ENCODE measurements around the gene RABGAP1.
"Not testable (repeated sequence)": the region's sequence is repeated elsewhere in the genome, so short reads cannot be mapped to it uniquely, and the experiment has no call there.

The RABGAP1 gene

GRCh38 chr9:122940749-122941581, at the start of gene RABGAP1:
Gene RABGAP1, plus strand, starts transcription at chr9:122941020. Its CDS starts 16,040 bp downstream, at chr9:122957060.
- DNase-seq = peak; percentile 98

- no peak for DNase-seq
Measured at GRCh38 chr9:122897969-122898368, 42.9 kb upstream of the RABGAP1 start.

DNA sequence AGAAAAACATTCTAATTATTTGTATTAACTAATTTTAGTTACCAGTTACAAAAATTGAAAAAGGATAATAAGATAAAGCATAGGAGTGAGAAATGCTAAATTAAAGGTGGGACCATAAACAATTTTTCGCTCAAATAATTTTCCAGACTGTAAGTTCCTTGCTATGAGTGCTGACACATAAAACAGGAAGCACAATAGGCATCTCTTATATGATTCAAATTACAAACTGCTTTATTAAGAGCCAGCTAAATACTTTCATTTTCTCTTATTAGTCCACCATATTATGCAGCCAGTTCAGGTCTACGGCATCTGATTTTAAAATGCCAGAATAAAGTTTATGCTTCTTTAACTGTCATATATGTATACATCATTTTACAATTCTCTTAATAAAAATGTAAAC, 40.0 kb upstream of the RABGAP1 start:
- peak; percentile 43 for DNase-seq

GRCh38 chr9:122904466-122904822, 36.4 kb upstream of the RABGAP1 start:
- DNase-seq = no peak

DNA sequence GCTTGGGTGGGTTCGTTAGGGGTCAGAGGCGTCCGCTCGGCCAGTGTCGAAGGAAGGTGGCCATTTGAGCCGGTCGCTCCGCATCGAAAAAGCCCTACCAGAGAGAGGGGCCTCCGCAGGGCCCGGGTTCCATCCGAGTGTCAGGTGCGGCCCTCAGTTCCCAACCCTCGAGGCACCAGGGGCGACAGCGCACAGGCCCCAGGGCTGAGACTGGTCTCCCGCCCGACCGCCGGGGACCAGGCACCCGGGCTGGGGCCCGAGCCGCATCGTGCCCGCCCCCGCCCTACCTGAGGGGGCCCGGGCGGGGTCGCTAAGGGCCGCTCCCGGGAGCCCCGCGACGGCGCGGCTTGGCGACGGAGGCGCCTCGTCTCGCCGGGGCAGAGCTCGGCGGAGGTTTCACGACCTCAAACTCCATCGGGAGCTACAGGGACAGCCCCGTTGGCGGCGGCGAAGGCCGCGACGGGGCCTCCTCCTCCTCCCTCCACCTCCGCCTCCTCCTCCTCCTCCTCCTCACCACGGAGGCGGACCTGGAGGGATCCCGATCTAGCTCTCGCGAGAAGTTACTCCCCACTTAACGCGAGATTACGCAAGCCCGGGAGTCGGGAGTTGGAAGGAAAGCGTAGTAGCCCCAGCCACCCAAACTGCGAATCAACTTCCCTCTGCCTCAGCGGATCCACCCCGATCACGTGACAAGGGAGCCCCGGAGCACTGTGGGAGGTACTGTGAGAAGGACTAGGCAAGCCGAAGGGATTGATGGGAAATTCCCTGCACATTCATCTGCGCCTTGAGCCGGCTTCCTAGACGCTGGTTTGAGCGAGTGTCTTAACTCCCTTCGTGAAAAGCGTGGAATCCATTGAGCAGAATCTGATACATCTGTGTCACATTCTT, 35.8 kb upstream of the RABGAP1 start, which contains the start of gene RC3H2:
RC3H2 (minus strand) TSS at position 537 of the 888 bp plus-strand sequence. CDS start 7,850 bp downstream, outside the sequence.
- DNase-seq = peak; percentile 99

- DNase-seq = not testable (repeated sequence)
Measured at GRCh38 chr9:122906122-122906521, 34.7 kb upstream of the RABGAP1 start.

DNA sequence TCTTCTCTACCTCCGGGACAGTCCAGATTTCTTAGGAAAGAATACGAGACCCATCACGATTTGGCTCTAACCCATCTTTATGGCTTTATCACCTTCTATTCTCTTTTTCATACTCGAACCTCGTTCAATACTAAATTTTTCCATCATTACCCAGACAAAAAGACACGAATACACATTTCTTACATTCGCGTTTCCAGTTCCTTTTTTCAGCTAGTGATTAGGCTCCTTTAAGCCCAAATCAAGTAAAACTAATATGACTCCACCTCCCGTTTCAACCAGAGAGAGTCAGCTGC, 28.2 kb upstream of the RABGAP1 start:
- DNase-seq = no peak

DNA sequence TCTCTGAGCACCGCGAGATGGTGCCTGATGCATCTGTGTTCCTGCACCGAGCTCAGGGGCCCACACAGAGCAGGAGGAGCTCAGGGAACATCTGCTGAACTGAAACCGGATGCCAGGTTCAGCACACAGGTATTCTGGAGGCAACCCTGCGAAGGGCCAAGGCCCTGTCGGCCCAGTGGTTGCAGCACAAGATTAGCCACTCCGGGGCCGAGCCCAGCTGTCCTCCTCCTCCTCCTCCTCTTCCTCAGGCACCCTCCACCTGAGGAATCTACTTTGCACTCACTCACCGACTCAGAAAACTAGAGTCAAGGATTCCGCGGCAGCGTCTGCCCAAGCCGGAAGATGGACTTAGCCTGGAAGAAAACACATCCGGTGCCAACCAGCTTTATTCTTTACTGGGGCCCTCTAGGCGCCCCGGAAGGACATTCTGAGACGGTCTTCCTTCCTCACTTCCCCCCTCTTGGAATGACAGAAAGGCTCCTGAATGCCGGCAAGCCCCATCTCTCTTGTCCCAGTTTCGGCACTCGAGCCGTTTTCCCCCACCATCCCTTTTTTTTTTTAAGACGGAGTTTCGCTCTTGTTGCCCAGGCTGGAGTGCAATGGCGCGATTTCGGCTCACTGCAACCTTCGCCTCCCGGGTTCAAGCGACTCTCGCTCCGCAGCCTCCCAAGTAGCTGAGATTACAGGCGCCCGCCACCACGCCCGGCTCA, 27.7 kb upstream of the RABGAP1 start, which contains the start of gene ZBTB6:
ZBTB6 (minus strand) TSS at position 360 of the 710 bp plus-strand sequence. CDS start 1,251 bp downstream, outside the sequence.
- DNase-seq = peak; percentile 77

- DNase-seq = no peak
Measured at GRCh38 chr9:122918310-122918709, 22.5 kb upstream of the RABGAP1 start.

DNA sequence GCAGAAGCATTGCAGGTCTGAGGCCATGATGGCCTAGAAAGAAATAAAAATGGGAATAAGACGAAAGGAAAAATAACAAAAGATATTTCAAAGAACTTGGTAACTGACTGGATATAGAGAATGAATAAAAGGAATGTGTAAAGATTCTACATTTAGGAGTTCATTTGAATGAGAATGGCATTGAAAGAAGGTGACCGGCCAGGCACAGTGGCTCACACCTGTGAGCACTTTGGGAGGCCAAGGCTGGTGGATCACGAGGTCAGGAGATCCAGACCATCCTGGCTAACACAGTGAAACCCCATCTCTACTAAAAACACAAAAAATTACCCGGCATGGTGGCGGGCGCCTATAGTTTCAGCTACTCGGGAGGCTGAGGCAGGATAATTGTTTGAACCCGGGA, 18.1 kb upstream of the RABGAP1 start:
- DNase-seq = no peak

DNA sequence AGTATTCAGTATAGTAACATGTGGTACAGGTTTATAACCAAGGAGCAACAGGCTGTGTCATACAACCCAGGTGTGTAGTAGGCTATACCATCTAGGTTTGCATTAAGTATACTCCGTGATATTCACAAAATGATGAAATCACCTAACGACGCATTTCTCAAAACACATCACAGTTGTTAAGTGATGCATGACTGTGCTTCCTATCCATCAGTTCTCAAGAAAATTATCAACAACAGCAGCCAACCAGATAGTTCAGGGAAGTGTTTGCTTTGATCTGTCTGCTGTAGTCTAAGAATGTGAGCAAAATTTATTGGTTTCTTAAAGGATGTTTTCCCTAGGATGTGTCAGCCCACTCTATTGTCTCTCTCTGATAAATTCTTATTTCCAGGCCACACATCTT, 16.9 kb upstream of the RABGAP1 start:
- DNase-seq = no peak

GRCh38 chr9:122929796-122930354, 10.9 kb upstream of the RABGAP1 start:
- no peak for DNase-seq

GRCh38 chr9:122930541-122931225, 10.1 kb upstream of the RABGAP1 start:
- DNase-seq = no peak

- peak; percentile 93 for DNase-seq
Measured at GRCh38 chr9:122931226-122932121, 9.3 kb upstream of the RABGAP1 start, which contains the start of gene ZBTB26. Gene ZBTB26, minus strand, starts transcription at chr9:122931512. Its CDS starts 11,578 bp downstream, at chr9:122919934.

- DNase-seq = no peak
Measured at GRCh38 chr9:122936464-122936863, 4.4 kb upstream of the RABGAP1 start.

- no peak for DNase-seq
Measured at GRCh38 chr9:122936883-122937282, 3.9 kb upstream of the RABGAP1 start.

DNA sequence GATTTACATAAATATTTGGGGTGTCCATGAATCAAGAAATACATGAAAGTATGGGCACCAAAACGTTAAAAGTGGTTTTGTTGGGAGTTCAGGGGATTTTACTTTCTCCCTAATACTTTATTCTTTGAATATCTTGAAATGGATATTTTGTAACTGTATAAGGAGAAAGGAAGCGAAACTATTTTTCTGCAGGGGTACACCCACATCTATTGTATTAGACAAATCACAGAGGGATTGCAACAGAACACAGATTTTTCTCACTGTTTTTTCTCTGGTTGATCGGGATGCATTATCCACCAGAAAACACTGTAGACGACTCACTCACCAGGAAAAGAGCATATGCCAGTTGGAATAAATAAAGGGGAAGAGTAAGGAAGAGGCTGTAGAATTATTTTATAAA, 1.2 kb upstream of the RABGAP1 start:
- no peak for DNase-seq

GRCh38 chr9:122940454-122940748, 419 bp upstream of the RABGAP1 start:
- no peak for DNase-seq

- DNase-seq = no peak
Measured at GRCh38 chr9:122941582-122942234, 888 bp downstream of the RABGAP1 start.

Measured in CD4-positive, alpha-beta T cell treated with Interleukin-21 for 1 hour (primary cell).